Trophoblast cell (in vitro differentiated cells and primary cell): ENCODE data around the gene POLR2F.

Experiments
- DNase-seq, 2 donors: peaks; one replicate each; pipeline ENCODE4 v3.0.0-alpha.2; 2016
- H2AFZ ChIP-seq: 2 replicates; pipeline ENCODE4 v1.6.1; 2013; ENCODE audit warnings: low read length, moderate library complexity, mild to moderate bottlenecking; ENCODE audit not compliant: insufficient read depth, poor library complexity
- H2AK5ac ChIP-seq: 2 replicates; pipeline ENCODE4 v1.6.1; 2013; ENCODE audit warnings: mild to moderate bottlenecking, low read length
- H2BK120ac ChIP-seq: 2 replicates; pipeline ENCODE4 v1.6.1; 2013; ENCODE audit warnings: low read length, mild to moderate bottlenecking, moderate library complexity; ENCODE audit not compliant: insufficient read depth, poor library complexity
- H2BK12ac ChIP-seq: 2 replicates; pipeline ENCODE4 v1.6.1; 2013; ENCODE audit warnings: mild to moderate bottlenecking, low read length, moderate library complexity
- H2BK5ac ChIP-seq: 2 replicates; pipeline ENCODE4 v1.6.1; 2013; ENCODE audit warnings: low read length, low read depth, moderate library complexity, mild to moderate bottlenecking; ENCODE audit not compliant: poor library complexity
- H3K14ac ChIP-seq: 2 replicates; pipeline ENCODE4 v1.6.1; 2013; ENCODE audit warnings: mild to moderate bottlenecking, low read length
- H3K18ac ChIP-seq: 2 replicates; pipeline ENCODE4 v1.6.1; 2013; ENCODE audit warnings: mild to moderate bottlenecking, low read length
- H3K23ac ChIP-seq: 2 replicates; pipeline ENCODE4 v1.6.1; 2013; ENCODE audit warnings: low read length
- H3K27ac ChIP-seq: 2 replicates; pipeline ENCODE4 v1.5.1; 2013; ENCODE audit warnings: low read depth, mild to moderate bottlenecking, inconsistent platforms, low read length, moderate library complexity
- H3K27me3 ChIP-seq: 2 replicates; pipeline ENCODE4 v1.6.1; 2013; ENCODE audit warnings: inconsistent platforms, mild to moderate bottlenecking, low read length, moderate library complexity; ENCODE audit not compliant: insufficient read depth
- H3K36me3 ChIP-seq, 2 experiments: 1 replicate in 1 of 2; 2 replicates in 1 of 2; pipeline ENCODE4 v1.6.1; 2013; ENCODE audit warnings: low read length in 2 of 2, mild to moderate bottlenecking in 2 of 2, moderate library complexity in 1 of 2; ENCODE audit not compliant: insufficient read depth in 2 of 2, control insufficient read depth in 1 of 2
- H3K4ac ChIP-seq: 2 replicates; pipeline ENCODE4 v1.6.1; 2013; ENCODE audit warnings: low read depth, mild to moderate bottlenecking, low read length, moderate library complexity
- H3K4me1 ChIP-seq, 2 experiments: 1 replicate in 1 of 2; 2 replicates in 1 of 2; pipeline ENCODE4 v1.6.1; 2013; ENCODE audit warnings: low read length in 2 of 2, mild to moderate bottlenecking in 2 of 2, moderate library complexity in 1 of 2; ENCODE audit not compliant: insufficient read depth in 2 of 2, control insufficient read depth in 1 of 2
- H3K4me2 ChIP-seq: 2 replicates; pipeline ENCODE4 v1.6.1; 2013; ENCODE audit warnings: inconsistent platforms, mild to moderate bottlenecking, low read length, moderate library complexity
- H3K4me3 ChIP-seq: 2 replicates; pipeline ENCODE4 v1.5.1; 2013; ENCODE audit warnings: mild to moderate bottlenecking, low read depth, low read length, inconsistent platforms
- H3K79me1 ChIP-seq: one replicate; pipeline ENCODE4 v1.6.1; 2013; ENCODE audit warnings: low read length
- H3K79me2 ChIP-seq: 2 replicates; pipeline ENCODE4 v1.6.1; 2013; ENCODE audit warnings: low read length, mild to moderate bottlenecking; ENCODE audit not compliant: control insufficient read depth, insufficient read depth, poor library complexity
- H3K9ac ChIP-seq: 2 replicates; pipeline ENCODE4 v1.6.1; 2013; ENCODE audit warnings: mild to moderate bottlenecking, low read length
- H3K9me3 ChIP-seq: 2 replicates; pipeline ENCODE4 v1.6.1; 2013; ENCODE audit warnings: low read depth, mild to moderate bottlenecking, control low read depth, inconsistent platforms, low read length; ENCODE audit not compliant: insufficient read depth
- H4K12ac ChIP-seq: 2 replicates; pipeline ENCODE4 v1.6.1; 2013; ENCODE audit warnings: low read depth, mild to moderate bottlenecking, low read length, moderate library complexity
- H4K8ac ChIP-seq: 2 replicates; pipeline ENCODE4 v1.6.1; 2013; ENCODE audit warnings: low read depth, mild to moderate bottlenecking, low read length, moderate library complexity
- H4K91ac ChIP-seq: one replicate; pipeline ENCODE4 v1.6.1; 2013; ENCODE audit warnings: low read depth, mild to moderate bottlenecking, low read length, moderate library complexity
- WGBS: extraction: QIAGEN DNeasy Blood & Tissue Kit; methylation state at CpG from one replicate; pipeline ENCODE4 v1.1.7; 2013; ENCODE audit warnings: missing lambda C conversion rate; ENCODE audit not compliant: insufficient read length, insufficient coverage; ENCODE audit errors: extremely low coverage; 5-methylcytosine and 5-hydroxymethylcytosine counted together

Gene POLR2F

DNA sequence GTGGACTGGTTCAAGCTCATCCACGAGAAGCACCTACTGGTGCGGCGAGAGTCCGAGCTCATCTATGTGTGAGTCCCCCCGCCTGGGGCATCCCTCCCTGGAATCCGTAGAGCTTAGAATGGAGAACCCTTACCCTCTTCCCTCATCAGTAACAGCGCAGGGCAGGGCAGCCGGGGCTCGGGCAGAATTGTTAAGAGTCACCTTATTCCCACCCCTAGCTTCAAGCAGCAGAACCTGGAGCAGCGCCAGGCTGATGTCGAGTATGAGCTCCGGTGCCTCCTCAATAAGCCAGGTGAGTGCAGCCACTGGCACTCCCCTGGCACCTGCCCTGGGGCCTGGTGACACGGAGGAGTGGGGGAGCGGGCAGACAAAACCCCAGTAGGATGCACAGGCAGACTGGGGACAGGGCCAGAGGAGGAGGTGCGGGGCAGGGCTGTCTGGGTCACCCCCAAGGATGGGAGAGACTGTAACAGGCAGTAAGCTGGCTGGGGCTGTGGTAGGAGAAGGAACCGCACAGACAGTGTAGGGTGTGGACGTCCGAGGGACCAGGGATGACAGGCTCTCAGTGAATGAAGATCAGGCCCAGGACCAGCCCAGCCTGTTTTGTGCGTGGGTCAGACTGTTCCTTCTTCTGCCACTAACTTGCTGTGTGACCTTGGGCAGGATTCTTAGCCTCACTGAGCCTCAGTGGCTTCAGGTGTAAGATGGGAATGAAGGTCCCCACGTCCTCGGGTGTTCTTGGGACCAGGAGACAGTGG, 20.5 kb upstream of the POLR2F start:
- peaks cover 5 to 12% of the 10 kb centered on the region in 2 experiments for H3K4me1 ChIP-seq
- H3K36me3 ChIP-seq = peaks cover 77 to 78% of the 10 kb centered on the region in 2 experiments

DNA sequence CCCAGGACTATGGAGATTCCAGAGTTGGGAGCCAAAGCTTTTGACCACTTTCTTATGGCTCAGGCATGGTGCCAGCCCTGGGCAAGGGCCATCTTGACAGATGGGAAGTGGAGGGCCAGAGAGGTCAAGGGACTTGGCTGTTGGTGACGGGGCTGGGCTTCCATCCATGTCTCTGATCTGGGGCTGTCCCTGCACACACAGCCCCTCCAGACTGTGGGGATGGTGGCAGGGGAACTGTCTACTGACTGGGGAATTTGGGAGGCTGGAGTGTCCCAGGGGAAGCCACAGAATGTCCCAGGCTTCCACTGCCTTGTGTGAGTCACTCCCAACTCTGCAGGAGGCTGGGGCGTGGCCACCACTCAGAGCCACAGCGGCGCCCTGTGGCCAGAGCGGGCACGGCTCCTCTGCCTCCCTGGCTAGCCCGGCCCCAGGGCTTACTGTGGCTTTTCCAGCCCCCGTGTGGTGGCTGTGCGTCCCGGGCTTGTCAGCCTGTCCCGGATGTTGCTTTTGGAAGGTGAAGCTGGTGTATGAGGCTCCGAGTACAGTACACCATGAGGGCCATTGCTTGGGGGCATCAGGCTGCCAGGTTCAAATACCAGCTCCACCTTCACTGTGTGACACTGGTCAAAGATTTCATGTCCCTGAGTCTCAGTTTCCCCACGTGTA, 19.7 kb upstream of the POLR2F start:
- Histone ChIP-seq H3K9me3 (peaks cover 3% of the 10 kb centered on the region), H3K4ac (no peak overlapping the region), H3K9ac (peak overlapping the region; percentile 35), H2BK5ac (no peak overlapping the region), H3K27ac (no peak overlapping the region), H2AFZ (no peak overlapping the region), H3K36me3 (peaks cover 75 to 76% of the 10 kb centered on the region in 2 experiments), H3K4me1 (peaks cover 5 to 12% of the 10 kb centered on the region in 2 experiments), H2BK120ac (no peak overlapping the region), H3K79me1 (peaks cover 2% of the 10 kb centered on the region), H2AK5ac (no peak overlapping the region), H3K27me3 (no peaks in the 10 kb centered on the region), H3K79me2 (no peaks in the 10 kb centered on the region), H3K4me3 (no peak overlapping the region), H4K12ac (no peak overlapping the region), H4K91ac (no peak overlapping the region), H3K4me2 (no peak overlapping the region), H3K14ac (no peak overlapping the region), H3K23ac (no peak overlapping the region), H2BK12ac (no peak overlapping the region), H4K8ac (no peak overlapping the region), H3K18ac (no peak overlapping the region)
- peak; percentile 96 to 98 for DNase-seq
- no CpG with 5 or more reads among the region's 13 CpGs for WGBS

More for the DNA sequence above, 20.5 kb upstream of the POLR2F start:
- Histone ChIP-seq H3K23ac (no peak overlapping the region), H2AK5ac (no peak overlapping the region), H2BK12ac (no peak overlapping the region), H3K9ac (no peak overlapping the region), H3K14ac (no peak overlapping the region), H2BK5ac (no peak overlapping the region), H3K4ac (no peak overlapping the region), H2BK120ac (no peak overlapping the region), H3K79me2 (no peaks in the 10 kb centered on the region), H3K27ac (no peak overlapping the region), H3K79me1 (peaks cover 2% of the 10 kb centered on the region), H4K91ac (no peak overlapping the region), H3K27me3 (no peaks in the 10 kb centered on the region), H3K4me3 (no peak overlapping the region), H3K4me2 (no peak overlapping the region), H2AFZ (no peak overlapping the region), H3K9me3 (peaks cover 3% of the 10 kb centered on the region), H4K8ac (no peak overlapping the region), H3K18ac (no peak overlapping the region), H4K12ac (no peak overlapping the region)
- DNase-seq = peak; percentile 27 to 53
- no CpG with 5 or more reads among the region's 21 CpGs for WGBS

DNA sequence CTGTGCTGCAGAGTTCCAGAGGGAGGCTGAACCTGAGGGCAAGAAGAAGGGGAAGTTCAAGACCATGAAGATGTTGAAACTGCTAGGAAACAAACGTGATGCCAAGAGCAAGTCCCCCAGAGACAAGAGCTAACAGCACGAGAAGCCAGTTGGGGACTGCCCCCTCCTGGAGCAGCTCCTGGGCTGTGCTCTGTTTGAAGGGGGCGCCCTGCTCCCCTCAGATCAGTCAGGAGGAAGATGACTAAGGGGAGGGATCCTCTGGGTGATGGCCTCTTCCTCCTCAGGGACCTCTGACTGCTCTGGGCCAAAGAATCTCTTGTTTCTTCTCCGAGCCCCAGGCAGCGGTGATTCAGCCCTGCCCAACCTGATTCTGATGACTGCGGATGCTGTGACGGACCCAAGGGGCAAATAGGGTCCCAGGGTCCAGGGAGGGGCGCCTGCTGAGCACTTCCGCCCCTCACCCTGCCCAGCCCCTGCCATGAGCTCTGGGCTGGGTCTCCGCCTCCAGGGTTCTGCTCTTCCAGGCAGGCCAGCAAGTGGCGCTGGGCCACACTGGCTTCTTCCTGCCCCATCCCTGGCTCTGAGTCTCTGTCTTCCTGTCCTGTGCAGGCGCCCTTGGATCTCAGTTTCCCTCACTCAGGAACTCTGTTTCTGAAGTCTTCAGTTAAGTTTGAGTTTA, 12.7 kb upstream of the POLR2F start:
- Histone ChIP-seq H3K9ac (no peak overlapping the region), H3K79me2 (no peaks in the 10 kb centered on the region), H3K9me3 (no peaks in the 10 kb centered on the region), H3K4ac (no peak overlapping the region), H4K8ac (no peak overlapping the region), H3K27ac (no peak overlapping the region), H4K91ac (no peak overlapping the region), H3K36me3 (peaks cover 68 to 72% of the 10 kb centered on the region in 2 experiments), H4K12ac (no peak overlapping the region), H3K79me1 (no peaks in the 10 kb centered on the region), H3K4me2 (no peak overlapping the region), H2AFZ (no peak overlapping the region), H2BK12ac (no peak overlapping the region), H3K23ac (no peak overlapping the region), H2AK5ac (no peak overlapping the region), H3K14ac (no peak overlapping the region), H3K27me3 (no peaks in the 10 kb centered on the region), H2BK5ac (no peak overlapping the region), H2BK120ac (no peak overlapping the region), H3K4me1 (no peaks in the 10 kb centered on the region), H3K18ac (no peak overlapping the region), H3K4me3 (no peak overlapping the region)
- no CpG with 5 or more reads among the region's 12 CpGs for WGBS
- DNase-seq = no peak

DNA sequence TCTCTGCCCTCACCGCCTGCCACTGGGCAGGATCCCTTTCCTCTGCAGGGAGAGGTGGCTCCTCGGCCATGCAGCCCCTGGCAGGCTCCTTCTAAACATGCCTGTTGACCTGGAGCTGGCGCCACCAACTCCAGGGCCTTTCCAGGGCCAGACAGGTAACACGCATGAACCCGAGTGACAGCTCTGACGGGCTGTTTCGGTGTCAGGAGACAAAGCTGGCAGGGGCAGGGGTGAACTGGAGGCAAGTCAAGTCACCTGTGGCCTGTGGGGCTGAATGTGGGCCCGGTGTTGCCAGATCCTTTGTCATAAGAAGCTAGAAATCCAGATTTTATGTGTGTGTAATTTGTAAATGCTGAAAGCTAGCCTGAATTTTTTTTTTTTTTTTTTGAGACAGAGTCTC, 11.4 kb upstream of the POLR2F start:
- Histone ChIP-seq H3K27ac (no peak overlapping the region), H3K4me1 (peaks cover 0 to 2% of the 10 kb centered on the region in 2 experiments), H4K12ac (no peak overlapping the region), H4K8ac (no peak overlapping the region), H3K4ac (no peak overlapping the region), H3K79me1 (no peaks in the 10 kb centered on the region), H2BK12ac (no peak overlapping the region), H2AFZ (no peak overlapping the region), H3K9ac (no peak overlapping the region), H4K91ac (no peak overlapping the region), H3K4me2 (no peak overlapping the region), H3K14ac (no peak overlapping the region), H3K18ac (no peak overlapping the region), H3K36me3 (peaks cover 58 to 62% of the 10 kb centered on the region in 2 experiments), H3K27me3 (no peaks in the 10 kb centered on the region), H3K23ac (no peak overlapping the region), H2AK5ac (no peak overlapping the region), H3K79me2 (no peaks in the 10 kb centered on the region), H2BK5ac (no peak overlapping the region), H2BK120ac (no peak overlapping the region), H3K4me3 (no peak overlapping the region), H3K9me3 (no peaks in the 10 kb centered on the region)
- WGBS = no CpG with 5 or more reads among the region's 8 CpGs
- no peak for DNase-seq
